GM18520 (cell line): ENCODE data around the gene ZNF77.
A peak's percentile ranks its signal among the peaks of the same experiment; 100 is the strongest.
"Not testable (repeated sequence)": the region's sequence is repeated elsewhere in the genome, so short reads cannot be mapped to it uniquely, and the experiment has no call there.

Experiments
- ATAC-seq: cut with Tn5 transposase; IDR thresholded peaks from one replicate; pipeline ENCODE4 v1.9.1; 2021; ENCODE audit not compliant: unreplicated experiment

ZNF77 gene

GRCh38 chr19:2922987-2923386 is 21.8 kb downstream of the ZNF77 start:
- ATAC-seq: no peak

DNA sequence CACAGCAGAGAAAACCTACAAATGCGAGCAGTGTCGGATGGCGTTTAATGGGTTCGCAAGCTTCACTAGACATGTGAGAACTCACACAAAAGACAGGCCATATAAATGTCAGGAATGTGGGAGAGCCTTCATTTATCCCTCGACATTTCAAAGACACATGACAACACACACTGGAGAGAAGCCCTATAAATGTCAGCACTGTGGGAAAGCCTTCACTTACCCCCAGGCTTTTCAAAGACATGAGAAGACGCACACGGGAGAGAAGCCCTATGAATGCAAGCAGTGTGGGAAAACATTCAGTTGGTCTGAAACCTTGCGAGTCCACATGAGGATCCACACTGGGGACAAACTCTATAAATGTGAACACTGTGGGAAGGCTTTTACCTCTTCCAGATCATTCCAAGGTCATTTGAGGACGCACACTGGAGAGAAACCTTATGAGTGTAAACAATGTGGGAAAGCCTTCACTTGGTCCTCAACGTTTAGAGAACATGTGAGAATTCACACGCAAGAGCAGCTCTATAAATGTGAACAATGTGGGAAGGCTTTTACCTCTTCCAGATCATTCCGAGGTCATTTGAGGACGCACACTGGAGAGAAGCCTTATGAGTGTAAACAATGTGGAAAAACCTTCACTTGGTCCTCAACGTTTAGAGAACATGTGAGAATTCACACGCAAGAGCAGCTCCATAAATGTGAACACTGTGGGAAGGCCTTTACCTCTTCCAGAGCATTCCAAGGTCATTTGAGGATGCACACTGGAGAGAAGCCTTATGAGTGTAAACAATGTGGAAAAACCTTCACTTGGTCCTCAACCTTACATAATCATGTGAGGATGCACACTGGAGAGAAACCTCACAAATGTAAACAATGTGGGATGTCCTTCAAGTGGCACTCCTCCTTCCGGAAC is 27.2 kb downstream of the ZNF77 start:
- ATAC-seq: no peak

DNA sequence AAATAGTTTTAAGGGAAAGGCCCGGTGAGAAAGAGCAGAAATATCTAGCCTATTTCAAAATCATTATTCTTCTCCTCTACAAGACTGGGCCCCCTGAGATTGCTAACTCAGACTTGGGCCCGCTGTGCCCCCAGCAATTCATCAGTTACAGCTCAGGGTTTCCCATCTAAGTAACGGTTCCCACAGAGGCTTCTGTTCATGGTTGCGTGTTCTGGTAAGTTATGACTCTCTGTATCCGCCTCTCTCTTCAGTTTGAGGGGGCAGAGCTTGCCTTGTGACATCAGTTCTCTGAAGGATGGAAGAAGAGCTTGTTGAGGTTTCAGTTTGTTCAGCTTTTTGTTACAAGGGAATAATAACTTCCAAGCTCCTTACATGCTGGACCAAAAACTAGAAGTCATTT is 32.5 kb downstream of the ZNF77 start:
- no peak for ATAC-seq

- ATAC-seq: no peak
Measured at GRCh38 chr19:2906631-2907195, 38.1 kb downstream of the ZNF77 start.

DNA sequence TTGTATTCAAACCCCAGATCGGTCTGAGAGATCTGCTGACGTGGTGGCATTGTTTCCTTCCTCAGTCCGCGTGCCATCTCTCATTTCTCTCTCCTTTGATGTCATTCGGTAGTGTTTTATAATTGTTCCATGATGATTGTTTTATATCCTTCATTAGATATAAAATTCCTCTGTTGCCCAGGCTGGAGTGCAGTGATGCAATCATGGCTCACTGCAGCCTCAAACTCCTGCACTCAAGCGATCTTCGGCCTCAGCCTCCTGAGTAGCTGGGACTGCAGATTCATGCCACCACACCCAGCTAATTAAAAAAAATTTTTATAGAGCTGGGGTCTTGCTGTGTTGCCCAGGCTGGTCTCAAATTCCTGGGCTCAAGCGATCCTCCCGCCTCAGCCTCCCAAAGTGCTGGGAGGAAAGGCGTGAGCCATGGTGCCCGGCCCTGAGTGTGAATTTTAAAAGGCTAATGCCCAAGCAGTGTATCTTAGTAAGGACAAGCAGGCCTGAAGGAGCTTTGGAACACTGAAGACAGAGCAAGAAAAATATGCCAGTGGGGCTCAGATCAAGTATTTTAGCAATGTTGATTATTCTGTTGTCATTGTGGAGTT is 38.8 kb downstream of the ZNF77 start:
- ATAC-seq: no peak

DNA sequence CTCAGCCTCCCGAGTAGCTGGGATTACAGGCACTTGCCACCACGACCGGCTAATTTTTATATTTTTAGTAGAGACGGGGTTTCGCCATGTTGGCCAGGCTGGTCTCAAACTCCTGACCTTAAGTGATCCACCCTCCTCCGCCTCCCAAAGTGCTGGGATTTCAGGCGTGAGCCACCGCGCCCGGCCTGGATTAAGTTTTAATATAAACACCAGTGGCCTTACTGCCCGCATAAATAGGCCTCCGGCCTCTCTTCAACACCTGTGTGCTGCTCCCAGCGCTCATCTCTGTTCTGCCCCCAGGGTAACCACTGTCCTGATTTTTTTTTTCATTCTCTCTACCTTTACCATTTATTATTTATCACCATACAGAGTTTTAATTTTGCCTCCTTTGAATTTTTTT is 41.4 kb downstream of the ZNF77 start:
- ATAC-seq: not testable (repeated sequence)

- no peak for ATAC-seq
Measured at GRCh38 chr19:2902590-2903218, 42.1 kb downstream of the ZNF77 start.

DNA sequence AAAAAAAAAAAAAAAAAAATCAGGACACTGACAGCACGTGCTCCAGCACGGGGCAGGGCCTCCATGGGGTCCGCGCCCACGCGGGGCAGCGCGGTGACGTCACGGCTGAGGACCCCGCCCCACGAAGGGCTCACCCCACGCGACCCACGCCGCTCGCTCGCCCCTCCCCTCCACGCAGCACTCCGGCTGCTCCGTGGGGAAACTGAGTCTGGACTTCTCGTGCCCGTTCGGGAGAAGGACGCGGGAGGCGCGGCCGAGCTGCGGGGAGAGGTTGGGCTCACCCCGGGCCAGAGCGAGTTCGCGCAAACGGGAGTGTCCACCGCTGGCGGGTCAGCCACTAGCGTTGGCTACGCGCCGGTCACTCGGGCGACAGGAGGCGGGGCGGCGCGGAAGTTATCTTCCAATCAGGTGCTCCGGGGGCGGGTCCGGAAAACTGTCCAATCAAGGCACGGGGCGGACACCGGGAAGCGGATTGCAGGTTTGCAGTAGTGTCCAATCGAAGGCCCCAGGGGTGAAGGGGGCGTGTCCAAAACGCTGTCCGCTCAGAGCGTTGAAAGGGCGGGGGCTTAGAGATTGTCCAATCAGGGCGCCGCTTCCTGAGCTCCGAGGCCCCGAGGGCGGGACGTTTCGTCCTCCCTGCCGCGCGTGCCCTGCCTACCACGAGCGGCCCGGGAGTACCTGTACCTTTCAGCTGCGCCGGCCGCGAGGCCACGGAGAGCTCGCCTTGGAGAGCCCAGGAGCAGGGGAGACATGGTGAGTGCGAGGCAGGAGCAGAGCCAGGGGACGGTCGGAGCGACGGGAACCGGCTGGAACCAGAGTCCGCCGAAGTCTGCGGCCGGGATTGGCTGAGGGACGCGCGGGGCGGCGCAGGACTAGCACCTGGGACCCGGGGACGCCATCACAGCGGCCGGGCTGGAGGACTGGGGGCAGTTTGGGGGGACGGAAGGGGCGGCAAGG is 44.2 kb downstream of the ZNF77 start, which contains the start of gene ZNF57:
Gene ZNF57, plus strand, starts transcription at position 633 of the 957 bp plus-strand sequence. Its CDS starts 118 bp downstream, at position 751.
- ATAC-seq: peak; percentile 85

- no peak for ATAC-seq
Measured at GRCh38 chr19:2896694-2897093, 48.1 kb downstream of the ZNF77 start.

DNA sequence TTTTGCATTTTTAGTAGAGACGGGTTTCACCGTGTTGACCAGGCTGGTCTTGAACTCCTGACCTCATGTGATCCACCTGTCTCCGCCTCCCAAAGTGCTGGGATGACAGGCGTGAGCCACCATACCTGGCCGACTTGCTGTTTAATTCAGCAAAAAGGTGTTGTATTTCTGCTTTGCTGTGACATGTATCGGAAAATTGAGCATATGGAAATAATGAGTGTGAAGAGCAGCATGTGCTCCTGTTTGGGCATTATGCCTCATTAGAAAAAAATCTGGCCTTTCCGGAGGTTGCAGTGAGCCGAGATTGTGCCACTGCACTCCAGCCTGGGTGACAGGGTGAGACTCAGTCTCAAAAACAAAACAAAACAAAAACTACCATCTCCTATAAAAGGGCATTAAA is 54.2 kb downstream of the ZNF77 start:
- not testable (repeated sequence) for ATAC-seq

GRCh38 chr19:2888731-2889224 is 56.0 kb downstream of the ZNF77 start:
- ATAC-seq: no peak

DNA sequence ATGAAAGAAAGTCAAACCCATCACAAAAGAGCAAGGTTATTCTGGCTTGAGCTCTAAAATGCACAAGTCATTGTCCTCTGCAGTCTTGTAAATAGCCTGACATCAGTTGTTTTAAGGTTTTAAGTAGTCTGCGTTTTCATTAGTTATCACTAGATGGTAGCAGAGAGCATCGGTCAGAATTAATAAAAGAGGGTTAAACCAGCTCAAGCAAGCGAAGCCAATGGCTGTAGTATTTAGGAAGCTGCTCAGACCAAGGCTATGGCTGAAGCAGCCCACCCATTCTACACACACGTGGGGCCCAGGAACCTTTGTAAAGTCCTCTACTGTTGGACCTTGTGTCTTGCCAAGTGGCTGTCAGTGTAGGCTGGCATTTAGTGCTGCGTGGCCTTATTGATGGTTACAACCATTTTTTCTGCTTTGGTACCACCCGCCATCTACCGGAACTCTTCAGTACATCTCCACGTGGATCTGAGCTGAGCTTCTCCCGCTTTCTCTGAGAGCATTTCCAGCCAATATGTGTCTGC is 57.3 kb downstream of the ZNF77 start:
- no peak for ATAC-seq

DNA sequence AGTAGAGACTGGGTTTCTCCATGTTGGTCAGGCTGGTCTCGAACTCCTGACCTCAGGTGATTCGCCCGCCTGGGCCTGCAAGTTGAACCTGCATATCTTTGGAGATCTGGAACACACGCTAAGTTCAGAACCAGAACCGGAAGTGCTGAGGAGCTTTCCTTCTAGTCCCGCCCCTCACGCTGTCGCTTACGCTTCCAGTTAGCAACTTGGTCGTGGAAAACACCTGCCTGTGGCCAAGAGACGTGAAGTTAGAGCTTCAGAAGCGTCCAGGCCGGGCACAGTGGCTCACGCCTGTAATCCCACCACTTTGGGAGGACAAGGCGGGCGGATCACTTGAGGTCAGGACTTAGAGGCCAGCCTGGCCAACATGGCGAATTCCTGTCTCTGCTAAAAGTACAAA is 59.0 kb downstream of the ZNF77 start:
- no peak for ATAC-seq

- no peak for ATAC-seq
Measured at GRCh38 chr19:2883686-2884439, 60.9 kb downstream of the ZNF77 start.
